Astrocyte of the spinal cord (primary cell): ENCODE data around the gene UBE2Q2.
A peak's percentile ranks its signal among the peaks of the same experiment; 100 is the strongest.

Experiments used
- DNase-seq: peaks from one replicate; pipeline ENCODE4 v3.0.0; 2011; ENCODE audit warnings: low read depth, low spot score
- H3K4me3 ChIP-seq: 2 replicates; pipeline ENCODE4 v1.5.1; 2011; ENCODE audit warnings: low read depth, mild to moderate bottlenecking, low read length, moderate library complexity
- in situ Hi-C: cut with HindIII; loops from 2 replicates; pipeline ENCODE4 v1.10.0; 2017; ENCODE audit warnings: low sequenced_read_pairs
- TF ChIP-seq, protein P1 (sequence below): IDR thresholded peaks from 2 replicates; pipeline ENCODE4 v1.5.1; 2012; ENCODE audit warnings: low read depth, mild to moderate bottlenecking, low read length, inconsistent platforms

Gene UBE2Q2

DNA sequence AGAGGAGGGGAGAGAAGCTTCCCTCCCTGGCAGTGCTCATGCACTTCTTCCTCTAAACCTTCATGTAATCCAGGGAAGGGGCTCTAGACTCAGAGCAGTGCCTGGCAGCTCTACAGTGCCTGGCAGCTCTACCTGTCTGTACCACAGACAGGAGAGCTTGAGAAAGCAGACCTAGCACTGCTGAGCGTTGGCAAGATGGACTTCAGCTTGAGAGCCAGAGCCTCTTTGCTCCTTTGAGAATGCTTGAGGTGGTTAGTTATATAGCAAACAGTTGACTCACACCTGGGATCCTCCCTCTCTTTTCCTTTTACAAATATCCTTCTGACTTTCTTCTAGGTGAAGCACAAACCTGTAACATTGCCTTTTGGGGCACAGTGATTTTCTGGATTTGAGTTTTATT is 81.3 kb downstream of the UBE2Q2 start:
- H3K4me3 ChIP-seq: no peak overlapping the region
- in situ Hi-C loops: no loop called here
- TF ChIP-seq, protein P1, sequence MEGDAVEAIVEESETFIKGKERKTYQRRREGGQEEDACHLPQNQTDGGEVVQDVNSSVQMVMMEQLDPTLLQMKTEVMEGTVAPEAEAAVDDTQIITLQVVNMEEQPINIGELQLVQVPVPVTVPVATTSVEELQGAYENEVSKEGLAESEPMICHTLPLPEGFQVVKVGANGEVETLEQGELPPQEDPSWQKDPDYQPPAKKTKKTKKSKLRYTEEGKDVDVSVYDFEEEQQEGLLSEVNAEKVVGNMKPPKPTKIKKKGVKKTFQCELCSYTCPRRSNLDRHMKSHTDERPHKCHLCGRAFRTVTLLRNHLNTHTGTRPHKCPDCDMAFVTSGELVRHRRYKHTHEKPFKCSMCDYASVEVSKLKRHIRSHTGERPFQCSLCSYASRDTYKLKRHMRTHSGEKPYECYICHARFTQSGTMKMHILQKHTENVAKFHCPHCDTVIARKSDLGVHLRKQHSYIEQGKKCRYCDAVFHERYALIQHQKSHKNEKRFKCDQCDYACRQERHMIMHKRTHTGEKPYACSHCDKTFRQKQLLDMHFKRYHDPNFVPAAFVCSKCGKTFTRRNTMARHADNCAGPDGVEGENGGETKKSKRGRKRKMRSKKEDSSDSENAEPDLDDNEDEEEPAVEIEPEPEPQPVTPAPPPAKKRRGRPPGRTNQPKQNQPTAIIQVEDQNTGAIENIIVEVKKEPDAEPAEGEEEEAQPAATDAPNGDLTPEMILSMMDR: no peak
- no peak for DNase-seq

DNA sequence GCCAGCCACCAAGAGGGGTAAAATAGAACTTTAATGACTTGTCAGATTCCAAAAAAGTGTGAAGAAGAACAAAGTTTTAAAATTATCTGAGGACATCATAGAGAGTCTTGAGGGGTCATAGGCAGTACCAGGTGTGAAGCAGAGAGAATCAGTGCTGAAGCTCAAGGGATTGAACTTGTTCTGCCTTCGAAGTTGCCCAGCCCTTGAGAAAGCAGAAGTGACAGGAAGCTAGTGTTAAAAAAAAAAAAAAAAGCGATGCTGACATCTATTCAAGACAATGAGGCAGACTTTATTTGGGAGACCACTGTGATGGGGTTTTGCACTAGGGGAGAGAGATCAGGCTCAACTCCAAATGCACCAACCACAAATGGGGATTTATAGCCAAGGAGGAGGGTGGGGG is 82.2 kb downstream of the UBE2Q2 start:
- in situ Hi-C loops: no loop called here
- no peak for DNase-seq
- TF ChIP-seq, protein P1: no peak
- H3K4me3 ChIP-seq: no peak overlapping the region

DNA sequence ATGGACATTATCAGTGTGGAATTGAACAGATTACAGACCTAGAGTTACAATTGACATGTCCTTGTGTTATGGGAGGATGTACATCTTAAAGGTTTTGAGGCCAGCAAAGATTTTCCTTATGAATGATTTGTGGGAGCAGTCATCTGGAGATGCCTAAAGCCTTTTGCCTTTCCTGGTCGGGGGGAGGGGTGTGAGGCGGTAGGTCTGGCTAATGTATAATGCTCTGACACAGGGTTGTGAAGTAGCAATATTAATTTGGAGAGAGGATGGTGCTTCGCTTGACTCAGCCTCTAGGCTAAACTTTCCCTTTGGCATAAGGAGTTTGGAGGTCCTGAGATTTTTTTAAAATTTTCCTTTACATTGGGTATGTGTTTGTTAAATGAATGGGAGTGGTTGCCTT is 83.7 kb downstream of the UBE2Q2 start:
- in situ Hi-C loops: no loop called here
- DNase-seq: no peak
- no peak overlapping the region for H3K4me3 ChIP-seq
- TF ChIP-seq, protein P1: no peak

DNA sequence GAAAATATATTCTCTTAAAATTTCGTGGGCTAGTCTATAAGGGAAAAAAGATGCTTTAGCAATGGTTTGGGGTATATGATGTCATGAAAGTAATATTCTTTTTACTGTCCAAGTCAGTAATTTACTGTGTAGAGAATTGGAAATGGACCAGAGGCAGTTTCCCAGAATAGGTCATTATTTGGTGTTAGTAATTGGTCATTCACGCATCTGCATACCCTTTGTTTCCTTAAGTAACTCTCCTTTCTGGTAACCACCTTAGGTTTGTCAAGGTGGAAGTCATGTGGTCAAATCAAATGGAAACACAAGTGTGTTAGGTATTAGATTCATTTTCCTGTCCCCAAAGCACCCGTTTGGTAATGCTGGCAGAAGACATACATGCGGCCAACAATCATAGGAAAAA is 84.4 kb downstream of the UBE2Q2 start:
- in situ Hi-C loops: no loop called here
- no peak overlapping the region for H3K4me3 ChIP-seq
- DNase-seq: no peak

DNA sequence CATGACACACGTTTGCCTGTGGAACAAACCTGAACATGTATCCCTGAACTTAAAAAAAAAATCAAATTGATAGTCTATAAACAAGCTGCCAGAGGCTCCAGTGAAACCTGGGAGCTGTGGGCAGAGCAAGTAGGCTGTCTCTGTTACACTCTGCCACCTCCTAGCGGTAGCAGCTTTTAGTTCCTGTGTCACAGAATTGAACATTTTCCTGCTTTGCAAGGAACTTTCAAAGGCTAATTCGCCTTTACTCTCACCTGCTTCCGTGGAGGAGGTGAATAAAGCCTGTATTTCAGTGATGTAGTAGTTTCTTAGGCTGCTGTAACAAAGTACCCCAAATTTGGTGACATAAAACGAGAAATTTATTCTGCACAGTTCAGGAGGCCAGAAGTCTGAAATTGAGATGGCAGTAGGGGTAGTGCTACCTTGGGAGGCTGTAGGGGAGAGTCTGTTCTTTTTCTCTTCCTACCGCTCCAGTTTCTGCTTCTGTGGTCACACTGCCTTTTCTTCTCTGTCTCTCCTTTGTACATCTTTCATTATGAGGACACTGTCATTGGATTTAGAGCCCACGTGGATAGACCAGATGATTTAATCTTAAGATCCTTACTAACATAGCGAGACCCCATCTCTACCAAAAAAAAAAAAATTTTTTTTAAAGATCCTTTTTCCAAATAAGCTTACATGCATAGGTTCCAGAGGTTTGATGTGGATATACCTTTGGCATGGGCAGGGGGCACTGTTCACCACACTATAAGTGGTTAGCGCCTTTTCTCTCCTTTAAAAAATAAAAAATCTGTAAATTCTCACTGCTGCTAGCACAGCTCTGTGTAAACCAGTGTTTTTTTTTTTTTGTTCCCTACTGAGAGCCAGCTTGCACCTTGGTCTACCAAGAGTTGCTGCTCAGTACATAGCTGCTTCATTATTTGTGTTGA is 85.7 kb downstream of the UBE2Q2 start:
- H3K4me3 ChIP-seq: no peak overlapping the region
- in situ Hi-C loops: no loop called here
- DNase-seq: peak; percentile 38
- TF ChIP-seq, protein P1: peak; percentile 62

More for the DNA sequence above, 84.4 kb downstream of the UBE2Q2 start:
- TF ChIP-seq, protein P1: no peak

DNA sequence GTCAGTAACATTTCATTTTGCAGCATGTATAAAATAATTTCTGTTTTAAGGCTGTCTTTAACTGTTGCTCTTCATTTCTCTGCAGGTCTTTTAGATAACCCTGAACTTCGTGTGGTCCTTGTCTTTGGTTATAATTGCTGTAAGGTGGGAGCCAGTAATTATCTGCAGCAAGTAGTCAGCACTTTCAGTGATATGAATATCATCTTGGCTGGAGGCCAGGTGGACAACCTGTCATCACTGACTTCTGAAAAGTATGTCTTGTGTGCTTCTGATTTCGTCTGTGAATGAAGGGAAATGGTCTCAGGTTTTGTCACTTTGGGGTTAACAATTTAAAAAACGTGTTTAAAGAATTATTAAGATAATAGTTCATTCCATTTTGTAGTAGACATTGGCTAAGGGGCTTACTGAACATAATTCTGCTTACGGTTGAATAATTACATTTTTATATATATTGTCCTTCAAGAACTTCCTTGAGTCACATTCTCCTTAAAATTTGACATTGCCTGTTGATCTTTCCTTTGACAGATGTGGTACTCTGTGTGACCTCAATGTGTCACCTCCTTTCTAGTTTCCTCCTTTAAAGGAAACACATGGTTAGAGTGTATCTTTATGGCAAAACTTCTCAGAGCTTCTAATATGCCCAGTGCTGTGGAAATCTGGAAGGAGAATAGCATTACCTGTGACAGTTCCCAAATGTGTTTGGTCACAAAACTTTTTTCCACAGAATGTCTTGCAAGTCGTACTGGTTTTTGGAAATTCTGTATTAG is 86.7 kb downstream of the UBE2Q2 start:
- in situ Hi-C loops: no loop called here
- H3K4me3 ChIP-seq: no peak overlapping the region
- TF ChIP-seq, protein P1: no peak
- DNase-seq: no peak
